NCI-H526 (cell line): ENCODE data around the gene ANGPTL8.

ENCODE experiments used
- DNase-seq, 2 experiments: peaks; one replicate each; lab custom pipeline; 2025; lab: John Stamatoyannopoulos, UW

ANGPTL8 gene

DNA sequence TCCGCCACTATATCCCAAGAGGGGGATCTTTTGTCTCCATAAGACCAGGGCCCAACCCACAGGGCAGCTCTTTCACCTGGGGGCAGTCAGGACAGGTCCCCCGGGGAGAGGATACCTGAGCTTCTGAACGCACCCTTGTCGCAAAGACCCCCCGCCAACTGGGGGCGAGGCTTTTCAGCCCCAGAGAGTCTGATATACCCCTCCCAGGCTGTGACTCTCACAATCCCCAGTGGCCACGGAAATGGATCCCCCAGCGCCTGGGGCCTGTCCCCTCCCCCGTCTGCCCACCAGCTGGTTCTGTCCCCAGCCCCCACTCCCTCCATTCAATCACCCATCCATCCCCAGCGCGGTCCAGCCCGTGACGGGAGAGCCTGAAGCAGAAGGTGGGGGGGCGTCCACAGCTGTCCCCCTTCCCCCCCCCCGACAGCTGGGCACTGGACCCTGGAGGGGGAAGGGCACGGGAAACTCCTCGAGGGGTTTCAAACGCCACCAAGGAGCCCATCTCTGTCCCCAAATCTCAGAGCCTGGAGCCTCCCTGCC is 22.1 kb downstream of the ANGPTL8 start:
- DNase-seq = no peak

DNA sequence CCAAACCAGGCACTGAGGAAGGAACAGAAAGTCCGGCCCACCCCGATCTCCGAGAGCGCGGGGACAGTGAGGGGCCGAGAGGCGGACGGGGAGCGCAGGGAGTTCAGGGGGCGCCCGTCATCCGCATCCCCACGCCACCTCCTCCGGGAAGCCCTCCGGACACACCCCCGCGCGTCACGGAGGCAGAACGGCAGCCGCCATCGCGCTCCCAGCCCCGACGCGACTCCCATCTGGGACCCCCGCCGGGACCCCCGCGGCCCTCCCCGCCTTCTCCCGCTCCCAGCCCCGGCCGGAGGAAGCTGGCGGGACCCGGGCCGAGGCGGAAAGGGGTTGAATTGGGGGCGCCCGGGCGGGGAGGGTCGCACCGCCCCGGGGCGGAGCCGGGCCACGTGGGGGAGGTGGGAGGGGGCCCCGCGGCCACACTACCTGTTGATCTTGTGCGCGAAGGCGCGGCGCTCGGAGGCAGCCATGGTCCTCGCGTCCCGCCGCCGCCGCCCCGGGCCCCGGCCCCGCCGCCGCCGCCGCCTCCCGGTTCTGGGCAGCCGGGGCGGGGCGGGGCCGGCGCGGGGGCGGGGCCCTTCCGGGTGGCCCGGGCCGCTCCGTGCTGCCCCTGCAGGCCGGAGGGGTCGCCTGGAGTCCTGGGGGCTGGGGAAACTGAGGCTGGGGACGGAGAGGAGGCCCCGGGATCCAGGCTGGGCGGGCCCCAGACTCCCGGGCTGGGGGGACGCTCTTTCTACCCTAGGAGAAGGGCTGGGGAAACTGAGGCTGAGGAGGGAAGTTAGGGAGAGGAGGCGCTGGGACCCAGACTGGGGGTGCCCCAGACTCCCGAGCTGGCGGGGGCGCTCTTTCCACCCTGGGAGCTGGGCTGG is 22.8 kb downstream of the ANGPTL8 start, which contains the start of gene DOCK6:
Gene DOCK6 (minus strand): TSS at position 554 of the 869 bp plus-strand sequence. CDS start 84 bp downstream, at position 470.
- DNase-seq = peak in 1 of 2 experiments; percentile 24

DNA sequence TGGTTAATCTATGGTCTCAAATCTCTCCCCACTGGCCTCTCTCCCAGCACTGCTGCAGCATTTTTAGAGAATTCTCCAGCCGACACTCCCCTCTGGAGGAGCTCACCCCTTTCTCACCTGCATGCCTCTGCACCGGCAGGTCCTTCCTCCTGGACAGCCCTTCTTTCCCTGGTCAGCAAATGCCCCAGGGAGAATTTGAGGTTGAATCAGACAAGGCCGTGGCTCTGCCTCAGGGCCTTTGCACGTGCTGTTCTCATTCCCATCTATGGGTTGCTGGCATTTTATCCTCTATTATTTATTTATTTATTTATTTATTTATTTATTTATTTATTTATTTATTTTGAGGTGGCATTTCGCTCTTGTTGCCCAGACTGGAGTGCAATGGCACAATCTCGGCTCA is 24.3 kb downstream of the ANGPTL8 start:
- DNase-seq = no peak

DNA sequence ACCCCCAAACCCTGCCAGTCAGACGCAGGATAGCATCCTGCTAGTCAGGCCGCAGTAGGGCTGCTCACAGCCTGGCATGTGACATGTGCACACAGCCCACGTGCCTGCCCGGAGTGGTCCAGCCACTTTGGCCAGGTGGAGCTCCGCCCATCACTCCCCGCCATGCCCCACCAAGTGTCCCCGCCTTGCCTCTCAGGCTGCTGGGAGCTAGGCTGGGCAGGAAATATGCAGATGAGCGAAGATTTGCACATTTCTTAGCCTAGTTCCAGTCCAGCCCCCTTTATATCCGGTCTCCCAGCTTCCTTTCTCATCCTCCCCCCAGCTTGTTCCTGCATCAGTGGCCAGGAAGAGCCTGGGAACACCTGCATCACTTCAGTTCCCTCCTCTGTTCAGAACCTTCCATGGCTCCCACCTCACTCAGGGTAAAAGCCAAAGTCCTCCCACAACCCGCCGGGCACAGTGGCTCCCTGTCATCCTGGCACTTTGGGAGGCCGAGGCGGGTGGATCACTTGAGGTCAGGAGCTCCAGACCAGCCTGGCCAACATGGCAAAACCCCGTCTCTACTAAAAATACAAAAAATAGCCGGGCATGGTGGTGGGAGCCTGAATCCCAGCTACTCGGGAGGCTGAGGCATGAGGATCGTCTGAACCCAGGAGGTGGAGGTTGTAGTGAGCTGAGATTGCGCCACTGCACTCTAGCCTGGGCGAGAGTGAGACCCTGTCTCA is 25.2 kb downstream of the ANGPTL8 start:
- DNase-seq = peak; percentile 2 to 53

DNA sequence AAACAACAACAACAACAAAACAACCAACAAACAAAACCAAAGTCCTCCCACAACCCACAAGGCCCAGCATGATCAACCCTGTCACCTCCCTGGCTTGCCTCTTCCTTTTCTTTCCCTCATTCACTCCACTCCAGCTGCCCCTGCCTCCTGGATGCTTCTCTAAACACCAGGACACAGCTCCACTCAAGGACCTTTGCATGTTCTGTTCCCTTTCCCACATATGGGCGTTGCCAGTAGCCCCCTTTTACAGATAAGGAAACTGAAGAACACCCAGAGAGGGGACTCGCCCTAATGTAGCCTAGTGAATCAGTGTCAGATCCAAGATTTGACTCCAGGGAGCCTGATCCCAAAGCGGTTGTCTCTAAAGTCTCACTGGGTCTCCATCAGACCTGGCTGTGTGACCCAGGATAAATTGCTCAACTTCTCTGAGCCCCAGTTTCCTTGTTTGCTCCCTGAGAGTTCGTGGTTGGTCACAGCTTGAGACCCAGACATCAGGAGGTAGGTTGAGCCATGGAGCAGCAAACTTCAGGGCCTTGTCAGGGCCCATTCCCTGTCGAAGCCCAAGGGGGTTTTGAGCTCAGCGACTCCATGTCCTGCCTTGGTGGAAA is 25.9 kb downstream of the ANGPTL8 start:
- no peak for DNase-seq

DNA sequence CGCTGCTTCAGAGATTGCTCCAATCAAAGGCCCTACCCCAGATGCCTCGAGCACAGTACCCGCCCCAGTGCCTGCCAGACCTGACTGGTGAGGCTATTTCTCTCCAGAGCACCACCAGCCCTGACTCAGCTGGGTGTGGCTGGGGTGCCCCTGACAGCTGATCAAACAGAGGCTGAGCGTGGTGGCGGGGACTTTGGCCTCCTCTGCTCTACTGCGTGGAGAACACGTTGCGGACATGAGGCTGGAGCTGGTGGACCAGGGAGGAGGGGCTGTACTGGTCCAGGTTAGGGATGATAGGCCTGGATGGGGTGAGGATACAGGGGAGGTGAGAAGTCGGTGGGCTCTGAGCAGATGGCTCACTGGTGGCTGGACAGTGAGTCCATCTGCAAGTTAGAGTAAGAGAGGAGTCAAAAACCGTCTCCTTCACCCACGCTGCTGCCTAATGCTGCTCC is 26.4 kb downstream of the ANGPTL8 start:
- DNase-seq = peak; percentile 31 to 72

DNA sequence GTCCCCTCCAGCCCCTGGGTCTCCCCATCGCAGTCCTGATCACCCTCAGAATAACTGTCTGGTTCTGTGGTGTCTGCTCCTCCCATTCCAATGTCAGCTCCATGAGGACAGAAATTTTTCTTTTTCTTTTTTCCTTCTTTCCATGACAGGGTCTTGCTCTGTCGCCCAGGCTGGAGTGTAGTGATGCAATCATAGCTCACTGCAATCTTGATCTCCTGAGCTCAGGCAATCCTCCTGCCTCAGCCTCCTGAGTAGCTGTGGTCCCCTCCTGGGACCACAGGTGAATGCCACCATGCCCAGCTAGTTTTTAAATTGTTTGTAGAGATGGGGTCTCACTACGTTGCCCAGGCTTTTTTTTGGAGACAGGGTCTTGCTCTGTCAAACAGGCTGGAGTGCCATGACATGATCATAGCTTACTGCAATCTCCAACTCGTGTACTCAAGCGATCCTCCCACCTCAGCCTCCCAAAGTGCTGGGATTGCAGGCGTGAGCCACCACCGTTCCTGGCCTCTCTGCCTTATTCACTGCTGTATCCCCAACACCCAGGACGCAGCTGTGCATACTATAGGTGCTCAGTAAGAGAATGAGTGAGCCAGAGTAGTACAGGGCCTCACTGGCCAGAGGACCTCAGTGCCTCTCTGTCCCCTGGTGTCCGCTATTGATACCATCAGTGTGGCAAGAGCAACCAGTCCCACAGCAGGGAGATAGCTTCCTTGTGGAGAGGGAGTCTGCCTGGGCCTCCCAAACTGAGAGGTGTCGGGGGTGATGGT is 28.1 kb downstream of the ANGPTL8 start:
- no peak for DNase-seq

DNA sequence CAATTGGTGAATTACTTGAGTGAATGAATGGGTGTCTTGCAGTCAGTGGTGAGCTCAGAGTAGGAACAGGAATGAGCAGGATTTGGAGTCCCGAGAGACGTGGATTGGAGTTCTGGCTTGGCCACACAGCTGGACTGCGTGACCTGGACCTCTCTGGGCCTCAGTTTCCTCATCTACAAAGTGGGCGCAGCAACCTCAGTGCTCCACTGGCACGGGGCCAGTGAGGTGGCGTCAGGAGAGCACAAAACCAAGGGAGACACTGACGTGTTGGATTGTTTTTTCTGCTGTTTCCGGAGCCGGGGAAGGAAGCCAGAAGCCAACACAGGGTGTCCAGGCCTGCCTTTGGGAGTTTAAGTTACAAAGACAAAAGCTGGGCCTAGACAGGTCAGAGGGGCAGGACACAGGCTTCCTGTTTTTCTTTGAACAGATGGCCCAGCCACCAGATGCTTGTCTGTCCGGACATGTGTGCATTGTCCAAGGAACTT is 29.4 kb downstream of the ANGPTL8 start:
- no peak for DNase-seq

DNA sequence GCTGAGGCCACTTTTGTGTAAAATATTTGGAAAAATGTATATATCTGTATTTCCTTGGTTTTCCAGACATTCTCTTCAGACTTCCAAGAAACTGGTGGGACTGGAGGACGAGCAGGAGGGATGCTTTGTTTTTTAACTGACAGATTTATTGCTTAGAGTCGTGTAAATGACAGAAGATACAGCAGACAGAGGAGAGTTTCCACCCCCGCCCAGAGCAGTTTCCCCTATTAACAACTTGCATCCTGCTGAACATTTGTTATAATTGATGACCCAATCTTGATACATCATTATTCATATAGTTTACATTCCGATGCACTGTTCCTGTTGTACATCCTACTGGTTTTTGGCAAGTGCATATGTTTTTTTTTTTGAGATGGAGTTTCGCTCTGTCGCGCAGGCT is 30.0 kb downstream of the ANGPTL8 start:
- DNase-seq = no peak

DNA sequence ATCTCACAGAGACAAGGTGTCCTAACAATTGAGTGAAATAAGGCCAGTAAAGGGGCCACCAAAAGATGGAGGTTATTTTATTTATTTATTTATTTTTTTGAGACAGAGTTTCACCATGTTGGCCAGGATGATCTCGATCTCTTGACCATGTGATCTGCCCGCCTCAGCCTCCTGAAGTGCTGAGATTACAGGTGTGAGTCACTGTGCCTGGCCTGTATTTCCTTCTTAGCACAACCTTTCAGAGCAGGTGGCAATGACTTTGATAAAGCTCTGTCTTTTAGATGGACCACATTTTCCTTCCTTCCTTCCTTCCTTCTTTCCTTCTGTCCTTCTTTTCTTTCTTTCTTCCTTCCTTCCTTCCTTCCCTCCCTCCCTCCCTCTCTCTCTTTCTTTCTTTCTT is 33.9 kb downstream of the ANGPTL8 start:
- no peak for DNase-seq

DNA sequence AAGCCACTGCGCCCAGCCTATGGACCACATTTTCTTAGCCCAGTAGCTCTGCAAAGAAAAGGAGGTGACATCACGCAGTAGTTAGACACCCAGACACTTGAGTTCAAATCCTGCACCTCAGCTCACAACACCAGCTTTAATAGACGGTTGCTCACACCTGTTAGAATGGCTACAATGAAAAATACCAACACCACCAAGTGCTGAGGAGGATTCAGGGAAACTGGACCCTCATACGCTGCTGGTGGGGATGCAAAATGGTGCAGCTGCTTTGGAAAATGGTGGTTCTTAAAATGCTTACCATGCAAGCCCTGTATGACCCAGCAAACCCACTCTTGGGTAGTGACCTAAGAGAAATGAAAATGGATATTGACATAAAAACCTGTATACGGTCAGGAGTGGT is 34.6 kb downstream of the ANGPTL8 start:
- no peak for DNase-seq

DNA sequence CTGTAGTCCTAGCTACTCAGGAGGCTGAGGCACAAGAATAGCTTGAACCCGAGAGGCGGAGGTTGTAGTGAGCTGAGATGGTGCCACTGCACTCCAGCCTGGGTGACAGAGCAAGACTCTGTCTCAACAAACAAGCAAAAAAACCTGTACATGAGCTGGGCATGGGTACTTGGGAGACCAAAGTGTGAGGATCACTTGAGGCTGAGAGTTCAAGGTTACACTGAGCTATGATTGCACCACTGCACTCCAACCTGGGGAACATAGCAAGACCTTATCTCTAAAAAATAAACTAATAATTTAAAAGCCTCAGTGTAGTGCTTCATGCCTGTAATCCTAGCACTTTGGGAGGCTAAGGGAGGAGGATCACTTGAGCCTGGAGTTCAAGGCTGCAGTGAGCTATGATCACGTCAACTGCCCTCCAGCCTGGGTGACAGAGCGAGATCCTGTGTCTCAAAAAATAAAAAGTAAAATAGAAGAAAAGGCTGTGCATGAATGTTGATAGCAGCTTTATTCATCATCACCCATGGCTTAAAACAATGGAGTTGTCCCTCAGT is 35.2 kb downstream of the ANGPTL8 start:
- no peak for DNase-seq

DNA sequence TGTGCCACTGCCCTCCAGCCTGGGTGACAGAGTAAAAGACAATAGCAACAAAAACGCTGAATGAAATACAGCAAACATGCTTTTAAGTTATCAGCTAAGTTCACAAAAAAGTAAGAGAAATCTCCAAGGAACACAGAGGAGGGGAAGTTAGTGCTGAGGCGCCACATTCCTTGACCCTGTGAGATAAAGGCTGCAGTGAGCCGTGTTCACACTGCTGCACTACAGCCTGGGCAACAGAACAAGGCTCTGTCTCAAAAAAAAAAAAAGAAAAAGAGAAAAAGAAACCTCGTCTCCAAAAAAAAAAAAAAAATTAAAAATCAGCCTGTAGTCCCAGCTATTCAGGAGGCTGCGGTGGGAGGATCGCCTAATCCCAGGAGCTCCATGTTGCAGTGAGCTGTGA is 39.3 kb downstream of the ANGPTL8 start:
- DNase-seq = no peak

DNA sequence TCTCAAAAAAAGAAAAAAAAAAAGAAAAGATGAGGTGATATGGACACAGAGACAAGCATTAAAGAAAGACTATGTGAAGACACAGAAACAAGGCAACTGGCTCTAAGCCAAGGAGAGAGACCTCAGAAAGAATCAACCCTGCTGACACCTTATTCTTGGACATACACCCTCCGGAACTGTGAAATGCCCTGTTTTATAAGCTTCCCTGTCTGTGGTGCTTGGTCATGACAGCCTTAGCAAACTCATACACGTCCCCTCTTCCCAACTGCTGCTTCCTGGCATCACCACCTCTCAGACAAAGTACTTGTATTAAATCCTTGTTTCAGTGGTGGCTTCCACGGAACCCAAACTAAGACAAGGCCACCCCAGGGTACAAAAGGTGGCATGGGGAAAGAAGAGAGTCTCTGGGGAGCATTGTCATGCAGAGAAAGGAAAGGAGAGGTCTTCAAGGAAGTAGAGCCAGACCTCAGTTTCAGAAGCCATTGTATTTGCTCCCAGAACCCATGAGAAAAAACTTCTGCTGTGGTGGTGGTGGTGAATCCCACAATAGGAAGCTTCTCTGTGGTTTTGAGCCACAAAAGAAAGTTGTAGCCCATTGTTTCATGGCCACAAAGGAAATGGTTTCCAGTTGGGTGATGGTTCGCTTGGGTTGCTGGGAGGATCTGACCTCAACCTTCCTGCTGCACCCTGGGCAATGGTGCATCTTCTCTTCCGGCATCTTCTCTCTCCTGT is 40.3 kb downstream of the ANGPTL8 start:
- DNase-seq = no peak

DNA sequence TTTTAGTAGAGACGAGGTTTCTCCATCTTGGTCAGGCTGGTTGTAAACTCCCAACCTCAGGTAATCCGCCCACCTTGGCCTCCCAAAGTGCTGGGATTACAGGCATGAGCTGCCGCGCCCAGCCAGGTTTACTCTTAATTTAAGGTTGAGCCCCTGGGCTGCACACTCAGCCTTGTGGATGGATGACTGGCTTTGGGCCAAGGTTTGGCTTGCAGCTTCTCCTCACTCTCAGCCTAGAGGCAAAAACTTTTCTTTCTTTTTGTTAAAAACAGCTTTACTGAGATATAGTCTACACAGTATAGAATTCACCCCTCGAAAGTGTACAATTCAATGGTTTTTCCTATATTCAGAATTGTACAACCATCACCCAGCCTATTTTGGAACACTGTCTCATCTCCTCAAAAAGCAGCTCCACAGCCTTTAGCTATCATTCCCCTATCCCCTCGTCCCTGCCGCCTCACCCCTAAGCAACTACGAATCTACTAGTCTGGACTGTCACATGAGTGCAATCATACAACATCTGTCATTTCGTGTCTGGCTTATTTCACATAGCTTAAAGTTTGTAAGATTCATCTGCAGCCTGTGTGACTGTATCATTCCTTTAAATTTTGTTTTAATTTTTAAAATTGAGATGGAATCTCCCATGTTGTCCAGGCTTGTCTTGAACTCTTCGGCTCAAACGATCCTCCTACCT is 42.1 kb downstream of the ANGPTL8 start:
- no peak for DNase-seq

DNA sequence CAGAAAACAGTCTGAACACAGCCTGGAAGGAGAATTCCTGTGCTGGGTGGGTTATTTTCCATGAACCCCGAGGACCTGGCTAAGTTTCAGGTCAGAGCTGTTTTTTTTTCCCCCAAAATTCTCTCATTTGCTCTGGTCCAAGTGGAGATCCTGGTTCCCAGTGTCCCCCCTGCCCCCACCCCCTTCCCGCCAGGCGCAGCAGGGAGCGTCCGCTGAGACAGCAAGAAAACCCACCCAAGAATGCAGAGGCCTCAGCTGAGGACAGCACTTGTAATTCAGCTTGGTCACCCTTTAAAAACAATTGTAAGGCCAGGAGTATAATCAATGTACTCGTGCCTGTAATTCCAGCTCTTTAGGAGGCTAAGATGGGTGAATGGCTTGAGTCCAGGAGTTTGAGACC is 45.1 kb downstream of the ANGPTL8 start:
- no peak for DNase-seq

DNA sequence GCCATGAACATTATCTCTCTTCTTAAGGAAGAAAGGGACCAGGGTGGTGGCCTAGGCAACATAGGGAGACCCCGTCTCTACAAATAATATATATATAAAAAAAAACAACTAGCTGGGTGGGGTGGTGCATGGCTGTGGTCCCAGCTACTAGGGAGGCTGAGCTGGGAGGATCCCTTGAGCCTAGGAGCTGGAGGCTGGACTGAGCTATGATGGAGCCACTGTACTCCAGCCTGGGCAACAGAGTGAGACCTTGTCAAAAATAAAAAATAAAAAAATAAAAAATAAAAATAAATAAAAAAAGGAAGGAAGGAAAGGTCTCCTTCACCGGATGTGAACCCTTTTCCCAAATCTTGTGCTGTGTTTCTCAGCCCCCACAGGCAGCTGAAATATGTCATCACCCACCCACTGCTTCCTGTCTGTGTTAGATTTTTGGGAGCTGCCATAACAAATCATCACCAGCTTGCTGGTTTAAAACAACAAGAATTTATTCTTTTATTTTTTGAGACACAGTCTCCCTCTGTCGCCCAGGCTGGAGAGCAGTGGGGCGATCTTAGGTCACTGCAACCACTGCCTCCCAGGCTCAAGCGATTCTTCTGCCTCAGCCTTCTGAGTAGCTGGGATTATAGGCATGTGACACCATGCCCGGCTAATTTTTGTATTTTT is 47.0 kb downstream of the ANGPTL8 start:
- DNase-seq = no peak

DNA sequence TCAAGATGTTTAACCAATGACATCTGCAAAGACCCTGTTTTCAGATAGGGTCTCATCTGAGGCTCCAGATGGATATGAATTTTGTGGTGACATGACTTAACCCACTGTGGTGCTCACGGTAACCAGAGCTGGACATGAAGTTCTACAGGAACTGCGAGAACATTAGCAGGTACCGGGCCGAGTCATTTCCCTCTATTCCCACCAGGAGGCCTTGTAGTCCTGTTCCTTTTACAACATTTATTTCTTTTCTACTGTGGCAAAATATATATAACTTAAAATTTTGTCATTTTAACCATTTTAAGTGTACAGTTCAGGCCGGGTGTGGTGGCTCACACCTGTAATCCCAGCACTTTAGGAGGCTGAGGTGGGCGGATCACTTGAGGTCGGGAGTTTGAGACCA is 48.9 kb downstream of the ANGPTL8 start:
- no peak for DNase-seq

DNA sequence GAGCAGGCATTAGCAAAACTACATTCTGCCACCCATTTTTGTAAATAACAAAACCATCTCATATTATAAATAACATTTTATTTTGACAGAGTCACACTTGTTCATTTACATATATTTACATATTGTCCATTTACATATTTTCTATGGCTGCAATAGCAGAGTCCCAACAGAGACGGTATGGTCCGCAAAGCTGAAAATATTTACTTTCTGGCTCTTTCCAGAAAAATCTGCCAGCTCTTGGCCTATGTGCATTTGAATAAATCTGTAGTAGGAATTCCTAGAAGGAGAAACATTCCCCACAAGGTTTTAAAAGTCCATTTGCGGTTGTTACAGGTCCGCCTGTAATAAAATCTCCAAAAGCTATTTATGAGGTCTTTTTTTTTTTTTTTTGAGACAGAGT is 50.8 kb downstream of the ANGPTL8 start:
- DNase-seq = peak in 1 of 2 experiments; percentile 4
